A673 (cell line): ENCODE measurements around the gene HGD. TPM values are rescaled to one million over a fixed set of nuclear protein-coding genes. Genes with fewer than 3 reads are reported as not detected.
"Not testable (repeated sequence)": the region's sequence is repeated elsewhere in the genome, so short reads cannot be mapped to it uniquely, and the experiment has no call there.

Experiments
- BruUV-seq: library from RNA; stranded (reverse); fragments of 400-500 nt; replicated peaks from 2 replicates; lab custom pipeline; 2021; lab: Mats Ljungman, UMichigan
- CTCF ChIA-PET: fragments of 300-600 bp; sonication (Branson Sonifier 250); formaldehyde crosslinking; loops from one replicate; lab custom pipeline; 2022; ENCODE audit warnings: antibody characterized with exemption; lab: Charles Lee
- POLR2A ChIA-PET: fragments of 300-600 bp; sonication (Branson Sonifier 250); formaldehyde crosslinking; loops from one replicate; lab custom pipeline; 2022; ENCODE audit warnings: antibody characterized with exemption; ENCODE audit not compliant: low non-redundant PET; lab: Charles Lee
- DNase-seq: peaks from one replicate; pipeline ENCODE4 v3.0.0-alpha.2; 2015; ENCODE audit warnings: low spot score
- H3K27ac ChIP-seq: fragments of 200-600 bp; sonication (generic); 2 replicates; pipeline ENCODE4 v1.5.1; 2016; ENCODE audit warnings: mixed run types, low read depth, mild to moderate bottlenecking, mixed read lengths, antibody characterized with exemption, low read length; ENCODE audit not compliant: poor library complexity, severe bottlenecking
- H3K27me3 ChIP-seq: fragments of 200-600 bp; sonication (generic); replicated peaks from 2 replicates; pipeline ENCODE4 v1.6.1; 2017; ENCODE audit warnings: mixed run types, low read depth, mild to moderate bottlenecking, mixed read lengths, antibody characterized with exemption, low read length; ENCODE audit not compliant: insufficient read depth, poor library complexity
- H3K36me3 ChIP-seq: fragments of 200-600 bp; sonication (generic); 2 replicates; pipeline ENCODE4 v1.6.1; 2016; ENCODE audit warnings: mixed run types, mild to moderate bottlenecking, mixed read lengths, antibody characterized with exemption, low read length; ENCODE audit not compliant: insufficient read depth, poor library complexity, severe bottlenecking
- H3K4me1 ChIP-seq: fragments of 200-600 bp; sonication (generic); 2 replicates; pipeline ENCODE4 v1.6.1; 2017; ENCODE audit warnings: mixed run types, mild to moderate bottlenecking, mixed read lengths, antibody characterized with exemption, low read length; ENCODE audit not compliant: insufficient read depth, poor library complexity, severe bottlenecking
- H3K4me3 ChIP-seq: fragments of 200-600 bp; sonication (generic); 2 replicates; pipeline ENCODE4 v1.5.1; 2016; ENCODE audit warnings: low read depth, mixed run types, mild to moderate bottlenecking, mixed read lengths, low read length; ENCODE audit not compliant: poor library complexity, severe bottlenecking
- H3K9me3 ChIP-seq: fragments of 200-600 bp; sonication (generic); 2 replicates; pipeline ENCODE4 v1.6.1; 2016; ENCODE audit warnings: mixed run types, low read depth, mild to moderate bottlenecking, mixed read lengths, antibody characterized with exemption, low read length; ENCODE audit not compliant: poor library complexity, severe bottlenecking
- EZH2 ChIP-seq: fragments of 200-600 bp; sonication (generic); IDR thresholded peaks from 2 replicates; pipeline ENCODE4 v1.6.1; 2017; ENCODE audit warnings: borderline replicate concordance, low read depth, mild to moderate bottlenecking, mixed read lengths, antibody characterized with exemption, low read length; ENCODE audit not compliant: poor library complexity, severe bottlenecking
- intact Hi-C: fragments of 100-400 bp; cut with micrococcal nuclease; formaldehyde crosslinking; loops from one replicate; pipeline ENCODE4 v1.10.0; 2022; ENCODE audit not compliant: unreplicated experiment
- total RNA-seq: library from RNA; stranded (reverse); gene quantifications from 2 replicates; pipeline ENCODE4 v1.2.3, GENCODE V29; 2021
- TF ChIP-seq, protein P1 (sequence below): fragments of 300-800, 200-600 bp; sonication (generic); conservative IDR thresholded peaks from 2 replicates; pipeline ENCODE4 v1.5.1; 2017; ENCODE audit warnings: low read depth, mild to moderate bottlenecking, antibody characterized with exemption, low read length, moderate library complexity, mixed read lengths

The HGD gene
- total RNA-seq, 1 experiment from 2014 or later = 0.28 TPM

DNA sequence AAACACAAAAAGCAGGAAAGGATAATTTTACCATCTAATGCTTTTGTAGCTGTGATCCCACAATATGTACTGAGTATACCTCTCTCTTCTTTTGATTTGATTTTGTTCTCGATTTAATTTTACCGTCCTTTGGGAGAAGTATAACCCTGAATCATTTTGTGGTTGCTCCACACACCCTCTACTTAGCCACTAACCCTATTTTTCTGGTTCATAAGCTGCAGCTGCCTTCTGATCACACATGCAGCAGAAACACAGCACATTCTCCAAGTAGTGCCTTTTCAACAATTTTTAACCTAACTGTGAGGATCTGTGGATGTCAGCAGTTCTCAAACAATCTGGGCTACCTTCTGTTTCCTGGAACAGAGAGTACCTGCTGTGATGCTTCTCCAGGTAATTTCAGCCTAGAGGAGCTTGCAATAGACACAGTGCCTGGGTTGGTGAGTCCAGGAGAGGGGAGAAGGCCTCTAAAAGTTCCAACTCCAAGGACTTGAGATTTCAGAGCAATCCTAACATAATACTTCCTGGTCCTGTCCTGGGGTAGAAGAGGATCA, 40.3 kb downstream of the HGD start:
- Histone ChIP-seq H3K27me3 (no peaks in the 10 kb centered on the region), H3K4me1 (peaks cover 7% of the 10 kb centered on the region), H3K4me3 (no peak overlapping the region), H3K9me3 (no peaks in the 10 kb centered on the region), H3K36me3 (no peaks in the 10 kb centered on the region), H3K27ac (no peak overlapping the region)
- intact Hi-C loops = no loop called here
- POLR2A ChIA-PET = no interaction called here
- TF ChIP-seq, protein P1, sequence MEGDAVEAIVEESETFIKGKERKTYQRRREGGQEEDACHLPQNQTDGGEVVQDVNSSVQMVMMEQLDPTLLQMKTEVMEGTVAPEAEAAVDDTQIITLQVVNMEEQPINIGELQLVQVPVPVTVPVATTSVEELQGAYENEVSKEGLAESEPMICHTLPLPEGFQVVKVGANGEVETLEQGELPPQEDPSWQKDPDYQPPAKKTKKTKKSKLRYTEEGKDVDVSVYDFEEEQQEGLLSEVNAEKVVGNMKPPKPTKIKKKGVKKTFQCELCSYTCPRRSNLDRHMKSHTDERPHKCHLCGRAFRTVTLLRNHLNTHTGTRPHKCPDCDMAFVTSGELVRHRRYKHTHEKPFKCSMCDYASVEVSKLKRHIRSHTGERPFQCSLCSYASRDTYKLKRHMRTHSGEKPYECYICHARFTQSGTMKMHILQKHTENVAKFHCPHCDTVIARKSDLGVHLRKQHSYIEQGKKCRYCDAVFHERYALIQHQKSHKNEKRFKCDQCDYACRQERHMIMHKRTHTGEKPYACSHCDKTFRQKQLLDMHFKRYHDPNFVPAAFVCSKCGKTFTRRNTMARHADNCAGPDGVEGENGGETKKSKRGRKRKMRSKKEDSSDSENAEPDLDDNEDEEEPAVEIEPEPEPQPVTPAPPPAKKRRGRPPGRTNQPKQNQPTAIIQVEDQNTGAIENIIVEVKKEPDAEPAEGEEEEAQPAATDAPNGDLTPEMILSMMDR = no peak
- TF ChIP-seq EZH2 = no peak
- CTCF ChIA-PET = no interaction called here
- no TSS peak for BruUV-seq
- DNase-seq = no peak

DNA sequence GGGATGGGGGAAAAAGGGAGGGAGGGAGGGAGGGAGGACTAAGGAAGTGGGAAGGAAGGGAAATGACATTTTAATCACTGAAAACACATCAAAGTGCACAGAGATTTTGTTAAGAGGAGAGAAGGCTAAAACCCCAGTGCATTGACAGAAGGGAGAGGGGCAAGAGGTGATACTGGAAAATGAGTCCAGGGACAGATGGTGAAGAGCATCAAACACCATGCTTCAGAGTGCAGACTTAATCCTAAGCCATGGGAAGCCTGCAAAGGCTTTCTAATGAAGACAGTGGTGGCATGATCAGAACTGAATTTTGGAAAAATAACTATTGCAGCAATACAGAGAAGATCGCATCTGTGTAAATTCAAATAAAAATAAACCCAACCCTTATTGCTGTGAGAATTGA, 41.8 kb downstream of the HGD start:
- Histone ChIP-seq H3K4me3 (no peak overlapping the region), H3K4me1 (peaks cover 4% of the 10 kb centered on the region), H3K9me3 (no peaks in the 10 kb centered on the region), H3K27me3 (no peaks in the 10 kb centered on the region), H3K36me3 (no peaks in the 10 kb centered on the region), H3K27ac (no peak overlapping the region)
- TF ChIP-seq, protein P1 = no peak
- no peak for TF ChIP-seq EZH2
- no peak for DNase-seq
- intact Hi-C loops = no loop called here
- BruUV-seq = no TSS peak
- ChIA-PET CTCF (interaction anchor here (0.7 kb wide), 1 partner anchor 137 kb away, joined by 5 read pairs; no protein-coding TSS in a partner anchor), POLR2A (no interaction called here)

GRCh38 chr3:120638820-120639219, 43.2 kb downstream of the HGD start:
- H3K4me3 ChIP-seq, POLR2A ChIA-PET, BruUV-seq, H3K36me3 ChIP-seq, H3K4me1 ChIP-seq, CTCF ChIA-PET, H3K9me3 ChIP-seq, intact Hi-C loops, H3K27me3 ChIP-seq, DNase-seq, H3K27ac ChIP-seq: not testable (repeated sequence)
